ENCODE measurements around the gene NPY5R.
A peak's percentile ranks its signal among the peaks of the same experiment; 100 is the strongest.

Gene NPY5R

DNA sequence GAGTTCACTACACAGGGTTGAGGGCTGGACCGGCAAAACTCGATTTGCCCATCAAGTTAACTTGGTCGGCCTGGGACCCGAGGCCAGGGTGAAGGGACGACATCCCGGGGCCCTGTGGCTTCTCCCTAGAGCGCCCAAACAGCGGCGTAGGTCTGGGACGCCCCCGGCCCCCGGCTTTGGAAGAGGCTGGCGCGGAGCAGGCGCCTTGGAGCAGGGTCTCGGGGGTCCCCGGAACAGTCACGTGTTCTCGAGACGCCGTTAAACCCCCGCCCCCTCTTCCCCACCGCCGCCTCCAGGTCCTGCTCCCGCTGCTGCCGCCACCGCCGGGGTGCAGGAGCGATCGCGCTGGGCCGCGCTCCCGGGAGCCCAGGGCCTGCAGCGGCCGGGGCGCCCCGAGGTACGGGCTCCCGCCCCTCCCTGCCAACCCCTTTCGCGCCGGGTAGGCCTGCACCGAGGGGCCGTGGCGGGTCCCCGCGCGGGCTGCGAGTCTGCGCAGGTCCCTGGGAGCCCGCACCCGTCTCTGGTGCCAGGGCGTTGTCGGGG is at the start of gene NPY5R:
NPY5R (plus strand) TSS at position 289 of the 543 bp plus-strand sequence. CDS start 6,382 bp downstream, outside the sequence.
- DNase-seq: peak in 1 of 3 experiments; percentile 35

DNA sequence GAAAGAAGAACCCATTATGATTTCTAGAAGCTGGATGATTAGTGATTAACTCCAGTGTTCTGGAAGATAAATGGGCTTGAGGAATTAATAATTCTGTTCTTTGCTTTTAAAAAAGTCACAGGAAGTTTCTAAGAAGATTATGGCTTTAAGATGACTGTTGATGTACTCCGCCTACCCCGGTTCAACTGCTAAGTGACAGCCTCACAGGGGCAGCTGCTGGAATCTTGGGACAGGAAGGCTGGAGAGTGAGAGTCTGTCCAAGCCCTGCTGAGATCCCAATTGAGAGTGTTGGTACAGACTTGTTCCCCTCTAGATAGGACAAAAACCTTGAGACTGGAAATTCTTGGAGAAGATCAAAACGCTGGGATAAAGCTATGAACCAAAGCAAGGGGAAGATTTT is 48.6 kb upstream of the NPY5R start:
- no peak for DNase-seq

DNA sequence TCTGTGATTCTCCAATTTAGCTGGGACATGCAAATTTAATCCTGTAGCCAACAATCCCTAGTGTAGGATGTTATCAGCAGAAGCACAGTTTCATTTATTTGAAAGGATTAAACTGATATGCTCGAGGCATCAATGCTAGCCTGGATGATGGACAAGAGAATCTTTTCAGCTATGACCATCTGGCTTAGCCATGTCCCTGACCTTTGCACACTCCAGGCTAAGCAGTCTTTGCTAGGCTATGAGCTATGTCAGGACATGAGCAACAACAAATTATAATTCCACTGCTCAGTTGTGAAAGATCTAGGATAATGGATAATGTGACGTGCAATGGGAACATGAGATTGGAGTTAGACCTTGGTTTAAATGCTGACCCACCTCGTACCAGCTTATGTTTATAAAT is 43.2 kb upstream of the NPY5R start:
- DNase-seq: no peak

DNA sequence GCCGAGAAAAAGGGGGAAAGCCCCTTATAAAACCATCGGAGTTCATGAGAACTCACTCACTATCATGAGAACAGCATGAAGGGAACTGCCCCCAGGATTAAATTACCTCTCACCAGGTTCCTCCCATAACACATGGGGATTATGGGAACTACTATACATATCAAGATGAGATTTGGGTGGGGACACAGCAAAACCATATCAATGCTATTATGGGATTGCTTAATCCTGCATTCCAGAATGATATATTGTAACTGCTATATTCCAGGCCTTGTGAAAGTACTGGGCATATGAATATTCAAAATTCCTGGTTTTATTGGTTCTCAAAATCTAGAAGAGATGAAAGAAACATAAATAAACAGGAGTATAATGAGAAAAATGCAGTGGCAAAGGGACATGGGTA is 40.6 kb upstream of the NPY5R start:
- DNase-seq: no peak

- no peak for DNase-seq
These were observed 34.2 kb upstream of the NPY5R start for GRCh38 chr4:163309466-163309865.

GRCh38 chr4:163317110-163317509 is 26.6 kb upstream of the NPY5R start:
- DNase-seq: no peak

GRCh38 chr4:163330916-163331628 is 12.6 kb upstream of the NPY5R start:
- peak in 1 of 3 experiments; percentile 1 for DNase-seq

GRCh38 chr4:163331629-163332376 is 11.9 kb upstream of the NPY5R start:
- DNase-seq: peak in 2 of 3 experiments; percentile 68 to 72

- DNase-seq: peak; percentile 13 to 91 (median 85)
These were observed 10.9 kb upstream of the NPY5R start, which contains the start of gene NPY1R for GRCh38 chr4:163332526-163333406. Gene NPY1R (minus strand): TSS chr4:163332596. CDS start chr4:163326554, 6,042 bp downstream.

DNA sequence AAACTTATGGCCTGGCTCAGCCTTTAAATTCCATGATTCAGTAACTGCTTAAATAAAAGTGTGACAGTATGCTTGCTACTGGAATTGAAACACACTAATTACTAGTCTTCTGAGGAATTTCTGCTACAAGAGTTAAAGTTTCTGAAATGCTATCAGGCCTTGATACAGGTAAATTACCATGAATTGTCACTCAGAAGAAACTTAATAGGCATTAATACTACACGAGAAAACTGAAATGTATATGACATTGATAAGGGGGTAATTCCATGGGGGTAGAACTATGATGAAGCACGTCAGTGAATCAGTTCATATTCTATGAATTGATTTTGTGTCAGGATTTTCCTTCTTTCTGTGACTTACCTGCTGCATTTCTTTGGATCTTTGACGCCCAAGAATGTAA is 8.3 kb upstream of the NPY5R start:
- DNase-seq: no peak

DNA sequence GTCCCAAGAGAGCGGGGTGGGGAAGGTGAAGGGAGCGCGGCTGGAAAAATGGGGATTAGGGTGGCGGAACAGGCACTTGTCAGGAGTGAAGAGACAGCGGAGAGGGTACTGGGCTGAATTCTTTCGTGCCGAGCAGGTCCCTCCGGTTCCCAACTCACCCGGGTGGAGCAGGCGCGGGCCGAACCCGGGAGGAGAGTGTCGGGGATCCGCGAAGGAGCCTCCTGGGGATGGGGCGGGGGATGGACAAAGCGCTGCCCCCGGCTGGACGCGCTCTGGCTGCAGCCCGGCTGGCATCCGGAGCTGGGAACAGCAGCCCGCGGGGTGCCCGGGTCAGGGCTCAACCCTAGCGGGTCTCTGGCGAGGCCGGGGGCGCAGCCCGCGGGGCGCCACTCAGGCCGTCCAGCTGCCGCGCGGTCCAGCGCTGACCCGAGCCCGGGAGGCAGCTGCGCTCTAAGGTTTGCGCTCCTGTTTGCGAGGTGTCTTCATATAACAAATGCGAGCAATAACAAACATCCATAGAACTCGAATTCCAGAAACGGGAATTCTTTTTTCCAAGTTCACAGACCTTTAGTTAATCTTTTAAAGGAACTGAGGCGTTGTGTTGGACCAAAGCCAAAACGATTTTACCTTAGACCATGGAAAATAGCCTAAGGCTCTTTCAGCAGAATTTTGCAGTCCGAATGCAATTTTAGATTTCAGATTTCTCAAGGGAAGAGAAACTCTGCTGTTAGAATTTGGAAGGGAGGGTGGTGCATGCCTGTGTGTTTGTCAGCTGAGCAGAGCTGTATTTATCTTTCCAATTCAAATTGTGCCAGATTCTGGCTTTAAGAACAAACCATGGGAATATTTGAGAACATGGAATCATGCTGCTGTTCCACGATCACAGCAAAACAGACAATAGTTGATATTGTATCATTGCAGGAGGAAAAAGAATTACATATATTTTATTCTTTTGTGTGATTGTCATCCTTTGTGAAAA is 744 bp downstream of the NPY5R start:
- DNase-seq: peak in 2 of 3 experiments; percentile 55 to 68

GRCh38 chr4:163350672-163351071 is 7.0 kb downstream of the NPY5R start:
- DNase-seq: no peak

DNA sequence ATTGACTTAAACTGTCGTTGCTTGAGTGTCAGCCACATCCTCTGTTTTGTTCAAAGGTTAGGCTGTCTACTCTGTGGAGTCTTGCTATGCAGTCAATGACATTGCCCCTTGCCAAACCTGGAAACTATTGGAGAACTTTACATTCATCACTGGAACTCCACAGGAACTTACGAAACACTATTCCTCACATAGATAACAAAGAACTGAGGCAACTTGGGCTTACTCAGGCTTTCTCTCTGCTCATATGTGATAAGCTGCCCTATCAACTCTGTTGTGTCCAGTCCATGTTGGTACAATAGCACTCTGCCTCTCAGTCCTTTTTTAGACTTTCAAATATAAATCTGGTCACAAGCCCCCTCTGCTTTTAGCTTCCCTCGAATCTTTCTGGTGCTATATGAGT is 9.4 kb downstream of the NPY5R start:
- no peak for DNase-seq

GRCh38 chr4:163356104-163356503 is 12.4 kb downstream of the NPY5R start:
- no peak for DNase-seq

DNA sequence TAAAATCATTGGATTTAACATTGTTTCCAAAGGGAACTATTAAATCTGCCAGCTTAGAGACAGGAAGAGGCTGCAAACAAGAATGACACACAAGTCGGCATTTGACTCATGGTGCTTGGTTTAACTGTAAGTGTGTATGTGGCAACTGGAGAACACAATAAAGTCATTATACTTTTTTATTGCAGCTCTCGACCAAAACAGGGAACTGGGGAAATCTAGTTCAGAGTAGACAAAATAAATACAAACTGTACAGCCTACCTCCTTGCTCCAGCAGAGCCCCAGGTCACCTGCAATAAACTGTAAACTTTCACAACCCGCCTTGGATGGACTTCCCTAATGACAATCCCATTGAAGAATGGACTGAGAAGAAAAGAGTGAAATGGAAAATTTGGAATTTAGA is 24.0 kb downstream of the NPY5R start:
- DNase-seq: no peak

DNA sequence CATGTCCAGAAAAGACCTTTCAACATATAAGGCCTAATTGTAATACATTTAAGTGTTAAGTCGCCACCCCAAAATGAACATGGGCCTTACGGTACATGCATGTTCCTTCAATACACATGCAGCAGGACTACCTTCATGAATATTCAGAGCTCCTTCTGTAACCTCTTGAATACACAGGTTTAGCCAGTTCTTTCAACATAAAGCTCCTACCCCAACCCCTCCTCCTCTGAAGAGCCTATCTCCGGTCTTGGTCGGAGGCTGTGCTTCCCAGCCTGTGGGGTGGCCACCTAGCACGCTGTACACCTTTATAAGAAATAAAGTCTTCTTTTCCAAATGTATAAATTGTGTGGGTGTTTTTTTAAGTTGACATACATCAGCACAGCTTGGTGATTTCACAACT is 28.3 kb downstream of the NPY5R start:
- DNase-seq: no peak

DNA sequence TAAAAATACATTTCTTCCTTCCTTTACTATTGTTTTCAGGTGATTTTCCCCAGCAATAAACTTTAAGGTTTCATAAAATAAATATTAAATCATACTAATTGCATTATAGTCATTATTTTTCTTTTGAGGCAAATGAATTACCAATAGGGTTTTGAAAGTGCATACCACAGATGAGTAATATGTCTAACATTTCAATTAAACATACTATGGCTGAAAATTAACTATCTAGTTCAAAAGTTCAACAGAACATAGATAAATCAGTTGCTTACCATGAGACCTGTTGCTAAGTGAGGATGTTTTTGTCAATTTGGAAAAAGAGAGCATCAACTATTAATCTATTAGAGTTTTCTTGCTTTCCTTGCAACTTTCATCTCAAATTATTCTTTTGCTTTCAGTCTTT is 35.0 kb downstream of the NPY5R start:
- no peak for DNase-seq

DNA sequence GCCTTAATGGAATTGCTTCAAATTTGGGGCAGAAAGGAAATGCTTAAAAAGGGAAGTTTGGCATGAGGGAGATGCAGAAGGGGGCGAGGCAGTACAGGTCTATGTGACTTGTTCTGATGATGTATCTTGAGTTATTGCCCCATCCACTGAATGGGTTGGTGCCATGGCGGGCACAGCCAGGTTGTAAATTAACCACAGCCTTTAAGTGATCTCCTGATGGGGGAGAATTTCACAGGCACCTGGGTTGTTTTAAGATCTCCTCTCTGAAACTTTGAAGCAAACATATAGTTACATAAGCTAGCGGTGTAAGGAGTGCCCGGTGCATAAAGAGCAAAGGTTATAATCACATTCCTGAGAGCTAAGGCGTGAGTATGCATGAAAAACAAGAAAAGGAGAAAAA is 37.0 kb downstream of the NPY5R start:
- no peak for DNase-seq

DNA sequence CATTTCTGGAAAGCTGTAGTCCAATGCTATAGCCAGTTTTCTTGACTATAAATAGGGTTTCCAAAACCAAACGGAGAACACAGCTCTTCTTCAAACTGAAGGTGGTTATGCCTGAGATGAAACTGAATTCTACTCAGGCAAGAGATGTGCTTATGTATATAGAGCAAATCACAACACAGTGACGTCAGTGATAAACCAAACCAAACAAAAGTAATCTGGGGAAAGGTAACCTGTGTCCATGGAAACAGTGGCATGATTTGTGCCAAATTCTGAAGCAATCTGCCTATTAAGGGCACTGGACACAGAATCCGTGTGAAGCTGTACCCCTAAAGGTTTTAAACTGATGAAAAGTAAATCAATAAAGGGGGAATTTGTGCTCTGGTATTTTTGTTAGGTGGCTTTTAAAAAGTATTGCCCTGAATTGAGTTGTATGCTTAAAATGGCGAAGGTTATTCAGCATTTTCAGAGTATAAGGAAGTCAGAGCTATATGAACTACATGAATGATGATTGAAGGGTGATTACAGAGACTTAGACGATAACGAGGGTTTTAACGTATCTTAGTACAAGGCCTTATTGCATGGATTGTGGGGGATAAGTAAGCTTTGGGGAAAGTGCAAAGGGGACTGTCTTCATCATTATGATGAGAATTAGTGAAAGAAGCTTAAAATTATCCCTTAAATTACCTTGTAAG is 38.6 kb downstream of the NPY5R start:
- no peak for DNase-seq

- no peak for DNase-seq
These were observed 40.7 kb downstream of the NPY5R start for GRCh38 chr4:163384434-163384833.

DNA sequence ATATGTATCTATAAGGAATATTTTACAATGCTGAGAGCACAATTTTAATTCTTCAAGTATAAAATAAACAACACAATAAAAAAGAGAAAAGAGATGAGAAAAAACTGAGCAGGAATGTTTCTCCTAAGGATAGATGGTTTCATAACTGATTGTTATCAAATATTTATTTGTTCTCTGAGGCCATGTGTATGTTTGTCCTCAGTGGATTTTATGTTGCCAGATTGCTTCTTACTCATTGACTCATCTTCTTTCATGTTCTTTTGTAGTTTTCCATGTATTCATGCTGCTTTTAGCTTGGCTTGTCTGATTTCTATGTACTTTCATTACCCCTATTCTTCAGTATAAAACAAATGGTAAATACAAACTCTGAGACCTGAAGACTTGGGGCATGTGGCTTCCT is 41.2 kb downstream of the NPY5R start:
- no peak for DNase-seq

Data from NCI-H1417 (cell line).